Measurements from ENCODE around the gene AP2A1.

DNA sequence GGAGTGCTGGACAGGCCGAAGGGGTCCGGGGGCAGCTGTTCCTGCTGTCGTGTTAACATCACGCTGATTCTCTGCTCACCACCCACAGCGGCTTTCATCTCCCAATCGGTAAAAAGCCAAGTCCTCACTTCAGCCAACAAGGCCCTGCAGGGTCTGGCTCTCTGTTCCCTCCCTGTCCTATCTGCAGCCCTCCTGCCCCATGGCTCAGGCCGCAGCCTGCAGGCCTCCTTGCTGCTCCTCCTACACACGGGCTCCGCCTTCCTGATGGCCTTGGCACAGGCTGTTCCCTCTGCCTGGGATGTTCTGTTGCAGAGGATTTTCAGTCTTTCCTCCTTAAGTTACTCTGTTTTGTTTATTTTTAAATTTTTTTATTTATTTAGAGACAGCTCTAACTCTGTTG, 24.1 kb downstream of the AP2A1 start:
- TF ChIP-seq POLR2A (IDR thresholded peaks at IDR 0.05), result no peak
- no peak for TF ChIP-seq EP300 (IDR thresholded peaks at IDR 0.05)
